Breast epithelium (tissue), 3 donors: ENCODE measurements around the gene PABPC1L.

Experiments used
- POLR2A ChIP-seq: fragments of 450-650 bp; IDR thresholded peaks from one replicate; pipeline ENCODE4 v1.6.1; 2016; ENCODE audit warnings: antibody characterized with exemption, mild to moderate bottlenecking, moderate library complexity
- TF ChIP-seq, protein P1 (sequence below), 3 donors: fragments of 450-650 bp; IDR thresholded peaks; one replicate each; pipeline ENCODE4 v1.5.1; 2016 to 2017; ENCODE audit warnings: antibody characterized with exemption in 3 of 3, mild to moderate bottlenecking in 3 of 3, moderate library complexity in 3 of 3

DNA sequence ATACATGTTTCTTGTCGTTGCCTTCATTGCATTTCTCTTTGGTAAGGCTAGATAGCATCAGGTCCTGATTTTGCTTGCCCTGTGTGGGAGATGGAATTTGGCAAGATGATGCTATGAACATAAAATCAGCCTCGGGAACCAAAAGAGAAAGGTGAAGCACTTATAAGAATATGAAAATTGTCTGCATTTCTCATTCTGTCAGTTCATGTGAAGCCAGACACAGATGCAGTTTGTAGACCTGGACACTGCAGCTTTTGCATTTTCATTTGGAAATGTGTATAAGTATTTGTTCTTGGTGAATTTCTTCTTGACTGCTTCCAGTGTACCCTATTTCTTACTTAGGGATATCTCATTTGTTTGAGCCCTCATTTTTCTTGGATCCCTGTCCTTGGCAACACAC lies 23.0 kb upstream of the PABPC1L start:
- TF ChIP-seq, protein P1, sequence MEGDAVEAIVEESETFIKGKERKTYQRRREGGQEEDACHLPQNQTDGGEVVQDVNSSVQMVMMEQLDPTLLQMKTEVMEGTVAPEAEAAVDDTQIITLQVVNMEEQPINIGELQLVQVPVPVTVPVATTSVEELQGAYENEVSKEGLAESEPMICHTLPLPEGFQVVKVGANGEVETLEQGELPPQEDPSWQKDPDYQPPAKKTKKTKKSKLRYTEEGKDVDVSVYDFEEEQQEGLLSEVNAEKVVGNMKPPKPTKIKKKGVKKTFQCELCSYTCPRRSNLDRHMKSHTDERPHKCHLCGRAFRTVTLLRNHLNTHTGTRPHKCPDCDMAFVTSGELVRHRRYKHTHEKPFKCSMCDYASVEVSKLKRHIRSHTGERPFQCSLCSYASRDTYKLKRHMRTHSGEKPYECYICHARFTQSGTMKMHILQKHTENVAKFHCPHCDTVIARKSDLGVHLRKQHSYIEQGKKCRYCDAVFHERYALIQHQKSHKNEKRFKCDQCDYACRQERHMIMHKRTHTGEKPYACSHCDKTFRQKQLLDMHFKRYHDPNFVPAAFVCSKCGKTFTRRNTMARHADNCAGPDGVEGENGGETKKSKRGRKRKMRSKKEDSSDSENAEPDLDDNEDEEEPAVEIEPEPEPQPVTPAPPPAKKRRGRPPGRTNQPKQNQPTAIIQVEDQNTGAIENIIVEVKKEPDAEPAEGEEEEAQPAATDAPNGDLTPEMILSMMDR (IDR thresholded peaks at IDR 0.05), result no peak
- no peak for TF ChIP-seq POLR2A
